Measurements from ENCODE around the gene LVRN. TPM values are rescaled to one million over a fixed set of nuclear protein-coding genes. Genes with fewer than 3 reads are reported as not detected.
A peak's percentile ranks its signal among the peaks of the same experiment; 100 is the strongest.

The LVRN gene
- total and polyA plus RNA-seq, 9 donors = 2.0 to 4.9 (median 3.3) TPM

GRCh38 chr5:116044073-116044472 lies 81.8 kb downstream of the LVRN start:
- Histone ChIP-seq H3K4me3 (ENCODE audit: low read length) (no peak overlapping the region), H3K9me3 (replicated peaks; ENCODE audit: control insufficient read depth, low read depth, low read length) (no peaks in the 10 kb centered on the region), H3K27ac (ENCODE audit: low read length) (no peak overlapping the region), H3K36me3 (ENCODE audit: control insufficient read depth, insufficient read depth, low read length) (no peaks in the 10 kb centered on the region), H3K27me3 (ENCODE audit: control insufficient read depth, insufficient read depth, low read length) (no peaks in the 10 kb centered on the region), H3K4me1 (ENCODE audit: control insufficient read depth, insufficient read depth, low read length) (no peaks in the 10 kb centered on the region)
- WGBS (ENCODE audit: insufficient coverage) = no CpG with 5 or more reads among the region's 3 CpGs
- no peak for DNase-seq

GRCh38 chr5:116045821-116046220 lies 83.5 kb downstream of the LVRN start:
- Histone ChIP-seq H3K4me1 (ENCODE audit: control insufficient read depth, insufficient read depth, low read length) (no peaks in the 10 kb centered on the region), H3K36me3 (ENCODE audit: control insufficient read depth, insufficient read depth, low read length) (no peaks in the 10 kb centered on the region), H3K9me3 (replicated peaks; ENCODE audit: control insufficient read depth, low read depth, low read length) (no peaks in the 10 kb centered on the region), H3K27me3 (ENCODE audit: control insufficient read depth, insufficient read depth, low read length) (no peaks in the 10 kb centered on the region), H3K4me3 (ENCODE audit: low read length) (no peak overlapping the region), H3K27ac (ENCODE audit: low read length) (no peak overlapping the region)
- no peak for DNase-seq
- no CpG with 5 or more reads among the region's 2 CpGs for WGBS (ENCODE audit: insufficient coverage)

- Histone ChIP-seq H3K36me3 (ENCODE audit: control insufficient read depth, insufficient read depth, low read length) (no peaks in the 10 kb centered on the region), H3K4me1 (ENCODE audit: control insufficient read depth, insufficient read depth, low read length) (no peaks in the 10 kb centered on the region), H3K9me3 (replicated peaks; ENCODE audit: control insufficient read depth, low read depth, low read length) (no peaks in the 10 kb centered on the region), H3K27ac (ENCODE audit: low read length) (no peak overlapping the region), H3K4me3 (ENCODE audit: low read length) (no peak overlapping the region), H3K27me3 (ENCODE audit: control insufficient read depth, insufficient read depth, low read length) (no peaks in the 10 kb centered on the region)
- WGBS (ENCODE audit: insufficient coverage) = no CpG with 5 or more reads among the region's 3 CpGs
- DNase-seq = no peak
These were observed 84.0 kb downstream of the LVRN start for GRCh38 chr5:116046261-116046660.

GRCh38 chr5:116046823-116047222 lies 84.5 kb downstream of the LVRN start:
- Histone ChIP-seq H3K27ac (ENCODE audit: low read length) (no peak overlapping the region), H3K36me3 (ENCODE audit: control insufficient read depth, insufficient read depth, low read length) (no peaks in the 10 kb centered on the region), H3K4me1 (ENCODE audit: control insufficient read depth, insufficient read depth, low read length) (no peaks in the 10 kb centered on the region), H3K9me3 (replicated peaks; ENCODE audit: control insufficient read depth, low read depth, low read length) (no peaks in the 10 kb centered on the region), H3K4me3 (ENCODE audit: low read length) (no peak overlapping the region), H3K27me3 (ENCODE audit: control insufficient read depth, insufficient read depth, low read length) (no peaks in the 10 kb centered on the region)
- no CpG with 5 or more reads among the region's 2 CpGs for WGBS (ENCODE audit: insufficient coverage)
- no peak for DNase-seq

- H3K4me3 ChIP-seq (ENCODE audit: low read length) = no peak overlapping the region
These were observed 96.2 kb downstream of the LVRN start for GRCh38 chr5:116058346-116058936.

GRCh38 chr5:116062352-116062751 lies 100.1 kb downstream of the LVRN start:
- WGBS (ENCODE audit: insufficient coverage) = no CpG with 5 or more reads among the region's 2 CpGs
- H3K4me3 ChIP-seq (ENCODE audit: low read length) = no peak overlapping the region
- no peaks in the 10 kb centered on the region for H3K4me1 ChIP-seq (ENCODE audit: control insufficient read depth, insufficient read depth, low read length)
- H3K27me3 ChIP-seq (ENCODE audit: control insufficient read depth, insufficient read depth, low read length) = no peaks in the 10 kb centered on the region
- no peak for DNase-seq
- no peaks in the 10 kb centered on the region for H3K9me3 ChIP-seq (replicated peaks; ENCODE audit: control insufficient read depth, low read depth, low read length)
- H3K27ac ChIP-seq (ENCODE audit: low read length) = no peak overlapping the region
- no peaks in the 10 kb centered on the region for H3K36me3 ChIP-seq (ENCODE audit: control insufficient read depth, insufficient read depth, low read length)

More at GRCh38 chr5:116058346-116058936, 96.2 kb downstream of the LVRN start:
- no peak for DNase-seq
- no peaks in the 10 kb centered on the region for H3K4me1 ChIP-seq (ENCODE audit: control insufficient read depth, insufficient read depth, low read length)
- WGBS (ENCODE audit: insufficient coverage) = 81% methylated on average over 5 of the region's 13 CpGs
- H3K27me3 ChIP-seq (ENCODE audit: control insufficient read depth, insufficient read depth, low read length) = no peaks in the 10 kb centered on the region
- no peaks in the 10 kb centered on the region for H3K9me3 ChIP-seq (replicated peaks; ENCODE audit: control insufficient read depth, low read depth, low read length)
- H3K36me3 ChIP-seq (ENCODE audit: control insufficient read depth, insufficient read depth, low read length) = no peaks in the 10 kb centered on the region
- H3K27ac ChIP-seq (ENCODE audit: low read length) = no peak overlapping the region

- Histone ChIP-seq H3K9me3 (replicated peaks; ENCODE audit: control insufficient read depth, low read depth, low read length) (no peaks in the 10 kb centered on the region), H3K27ac (ENCODE audit: low read length) (no peak overlapping the region), H3K4me1 (ENCODE audit: control insufficient read depth, insufficient read depth, low read length) (no peaks in the 10 kb centered on the region), H3K27me3 (ENCODE audit: control insufficient read depth, insufficient read depth, low read length) (no peaks in the 10 kb centered on the region), H3K36me3 (ENCODE audit: control insufficient read depth, insufficient read depth, low read length) (no peaks in the 10 kb centered on the region), H3K4me3 (ENCODE audit: low read length) (no peak overlapping the region)
- no peak for DNase-seq
- 75% methylated on average over 1 of the region's 3 CpGs for WGBS (ENCODE audit: insufficient coverage)
These were observed 101.7 kb downstream of the LVRN start for GRCh38 chr5:116063950-116064349.

- H3K27me3 ChIP-seq (ENCODE audit: control insufficient read depth, insufficient read depth, low read length) = no peaks in the 10 kb centered on the region
- no peak overlapping the region for H3K4me3 ChIP-seq (ENCODE audit: low read length)
- no peaks in the 10 kb centered on the region for H3K36me3 ChIP-seq (ENCODE audit: control insufficient read depth, insufficient read depth, low read length)
- H3K9me3 ChIP-seq (replicated peaks; ENCODE audit: control insufficient read depth, low read depth, low read length) = no peaks in the 10 kb centered on the region
- no peaks in the 10 kb centered on the region for H3K4me1 ChIP-seq (ENCODE audit: control insufficient read depth, insufficient read depth, low read length)
- peak; percentile 80 for DNase-seq
- 41% methylated on average over 3 of the region's 4 CpGs for WGBS (ENCODE audit: insufficient coverage)
- H3K27ac ChIP-seq (ENCODE audit: low read length) = no peak overlapping the region
These were observed 105.9 kb downstream of the LVRN start for GRCh38 chr5:116068028-116068632.

GRCh38 chr5:116071211-116071610 lies 108.9 kb downstream of the LVRN start:
- H3K27me3 ChIP-seq (ENCODE audit: control insufficient read depth, insufficient read depth, low read length) = no peaks in the 10 kb centered on the region
- no peak overlapping the region for H3K4me3 ChIP-seq (ENCODE audit: low read length)
- H3K9me3 ChIP-seq (replicated peaks; ENCODE audit: control insufficient read depth, low read depth, low read length) = no peaks in the 10 kb centered on the region
- H3K36me3 ChIP-seq (ENCODE audit: control insufficient read depth, insufficient read depth, low read length) = no peaks in the 10 kb centered on the region
- no peak for DNase-seq
- H3K27ac ChIP-seq (ENCODE audit: low read length) = no peak overlapping the region
- WGBS (ENCODE audit: insufficient coverage) = no CpG with 5 or more reads among the region's 1 CpG
- no peaks in the 10 kb centered on the region for H3K4me1 ChIP-seq (ENCODE audit: control insufficient read depth, insufficient read depth, low read length)

GRCh38 chr5:116075191-116075831 lies 113.0 kb downstream of the LVRN start:
- Histone ChIP-seq H3K36me3 (ENCODE audit: control insufficient read depth, insufficient read depth, low read length) (peaks cover 1% of the 10 kb centered on the region), H3K9me3 (replicated peaks; ENCODE audit: control insufficient read depth, low read depth, low read length) (no peaks in the 10 kb centered on the region), H3K4me3 (ENCODE audit: low read length) (no peak overlapping the region), H3K27ac (ENCODE audit: low read length) (no peak overlapping the region), H3K4me1 (ENCODE audit: control insufficient read depth, insufficient read depth, low read length) (no peaks in the 10 kb centered on the region), H3K27me3 (ENCODE audit: control insufficient read depth, insufficient read depth, low read length) (no peaks in the 10 kb centered on the region)
- DNase-seq = no peak
- WGBS (ENCODE audit: insufficient coverage) = 28% methylated on average over 2 of the region's 6 CpGs
